Gastrocnemius medialis (tissue), 4 donors: ENCODE results near the gene OAF.

Experiments
- POLR2A ChIP-seq, 2 donors: fragments of 450-650 bp; IDR thresholded peaks; one replicate each; pipeline ENCODE4 v1.6.1; 2017; ENCODE audit warnings: antibody characterized with exemption in 2 of 2, mild to moderate bottlenecking in 2 of 2, moderate library complexity in 2 of 2
- TF ChIP-seq, protein P1 (sequence below), 5 experiments: fragments of 450-650 bp in 3 of 5; fragments of 200-600 bp in 2 of 5; sonication (generic) in 2 of 5; IDR thresholded peaks in 4 of 5; conservative IDR thresholded peaks in 1 of 5; 1 replicate in 4 of 5; 2 replicates in 1 of 5; pipeline ENCODE4 v1.5.1; 2016 to 2019; ENCODE audit warnings: antibody characterized with exemption in 5 of 5, mild to moderate bottlenecking in 3 of 5, moderate library complexity in 3 of 5

DNA sequence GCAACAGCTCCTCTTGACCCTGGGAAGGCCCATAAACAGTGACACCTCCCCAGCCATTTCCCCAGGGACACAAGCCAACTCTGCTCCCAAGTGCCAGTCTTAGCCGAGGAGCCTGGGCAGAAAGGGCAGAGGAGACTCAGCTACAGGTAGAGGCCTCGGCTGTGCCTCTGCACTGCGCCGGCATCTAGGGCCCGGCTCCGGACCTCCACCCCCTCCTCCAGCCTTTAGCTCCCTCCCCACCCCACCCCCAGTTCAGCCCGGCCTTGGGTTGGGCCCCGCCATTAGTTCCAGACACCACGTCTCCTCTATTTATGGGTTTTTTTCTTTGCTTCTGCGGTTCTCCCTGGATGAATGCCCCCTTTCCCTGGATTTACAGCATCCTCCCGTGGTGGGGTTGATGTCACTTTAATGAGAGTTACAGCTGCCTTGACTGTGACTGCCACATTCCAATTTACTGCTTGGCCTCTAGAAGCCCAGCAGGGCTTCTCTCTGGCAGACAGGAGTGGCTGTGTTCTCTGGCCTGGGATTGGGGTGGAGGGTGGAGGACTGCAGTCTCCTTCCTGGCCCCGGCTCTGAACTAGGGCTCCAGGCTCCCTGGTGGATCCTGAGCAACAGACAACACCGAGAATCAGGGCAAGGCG is 13.5 kb upstream of the OAF start:
- no peak for TF ChIP-seq POLR2A (IDR thresholded peaks at IDR 0.05)
- TF ChIP-seq, protein P1, sequence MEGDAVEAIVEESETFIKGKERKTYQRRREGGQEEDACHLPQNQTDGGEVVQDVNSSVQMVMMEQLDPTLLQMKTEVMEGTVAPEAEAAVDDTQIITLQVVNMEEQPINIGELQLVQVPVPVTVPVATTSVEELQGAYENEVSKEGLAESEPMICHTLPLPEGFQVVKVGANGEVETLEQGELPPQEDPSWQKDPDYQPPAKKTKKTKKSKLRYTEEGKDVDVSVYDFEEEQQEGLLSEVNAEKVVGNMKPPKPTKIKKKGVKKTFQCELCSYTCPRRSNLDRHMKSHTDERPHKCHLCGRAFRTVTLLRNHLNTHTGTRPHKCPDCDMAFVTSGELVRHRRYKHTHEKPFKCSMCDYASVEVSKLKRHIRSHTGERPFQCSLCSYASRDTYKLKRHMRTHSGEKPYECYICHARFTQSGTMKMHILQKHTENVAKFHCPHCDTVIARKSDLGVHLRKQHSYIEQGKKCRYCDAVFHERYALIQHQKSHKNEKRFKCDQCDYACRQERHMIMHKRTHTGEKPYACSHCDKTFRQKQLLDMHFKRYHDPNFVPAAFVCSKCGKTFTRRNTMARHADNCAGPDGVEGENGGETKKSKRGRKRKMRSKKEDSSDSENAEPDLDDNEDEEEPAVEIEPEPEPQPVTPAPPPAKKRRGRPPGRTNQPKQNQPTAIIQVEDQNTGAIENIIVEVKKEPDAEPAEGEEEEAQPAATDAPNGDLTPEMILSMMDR (IDR thresholded peaks at IDR 0.05 in 4 of 5, conservative IDR thresholded peaks at IDR 0.05 in 1 of 5) = no peak
